ENCODE data around the gene SHLD1. TPM values are rescaled to one million over a fixed set of nuclear protein-coding genes. Genes with fewer than 3 reads are reported as not detected.

Gene SHLD1
- total RNA-seq, 4 donors from 2014 or later, result 1.7 to 4.2 (median 3.4) TPM

- DNase-seq (ENCODE audit: low spot score in 2 of 2), result no peak
- TF ChIP-seq, protein P1, sequence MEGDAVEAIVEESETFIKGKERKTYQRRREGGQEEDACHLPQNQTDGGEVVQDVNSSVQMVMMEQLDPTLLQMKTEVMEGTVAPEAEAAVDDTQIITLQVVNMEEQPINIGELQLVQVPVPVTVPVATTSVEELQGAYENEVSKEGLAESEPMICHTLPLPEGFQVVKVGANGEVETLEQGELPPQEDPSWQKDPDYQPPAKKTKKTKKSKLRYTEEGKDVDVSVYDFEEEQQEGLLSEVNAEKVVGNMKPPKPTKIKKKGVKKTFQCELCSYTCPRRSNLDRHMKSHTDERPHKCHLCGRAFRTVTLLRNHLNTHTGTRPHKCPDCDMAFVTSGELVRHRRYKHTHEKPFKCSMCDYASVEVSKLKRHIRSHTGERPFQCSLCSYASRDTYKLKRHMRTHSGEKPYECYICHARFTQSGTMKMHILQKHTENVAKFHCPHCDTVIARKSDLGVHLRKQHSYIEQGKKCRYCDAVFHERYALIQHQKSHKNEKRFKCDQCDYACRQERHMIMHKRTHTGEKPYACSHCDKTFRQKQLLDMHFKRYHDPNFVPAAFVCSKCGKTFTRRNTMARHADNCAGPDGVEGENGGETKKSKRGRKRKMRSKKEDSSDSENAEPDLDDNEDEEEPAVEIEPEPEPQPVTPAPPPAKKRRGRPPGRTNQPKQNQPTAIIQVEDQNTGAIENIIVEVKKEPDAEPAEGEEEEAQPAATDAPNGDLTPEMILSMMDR (IDR thresholded peaks at IDR 0.05), result no peak
- no peak for TF ChIP-seq POLR2A (IDR thresholded peaks at IDR 0.05)
- WGBS, 2 donors, result 56 to 60% methylated on average over 2 of the region's 2 CpGs
- intact Hi-C loops (cut with DNase I; ENCODE audit: low total_unique reads), result no loop called here
- H3K4me3 ChIP-seq (ENCODE audit: low read depth, poor library complexity, severe bottlenecking), result no peak overlapping the region
Measured at GRCh38 chr20:5835321-5835821, 85.2 kb downstream of the SHLD1 start.

GRCh38 chr20:5835871-5836270 is 85.7 kb downstream of the SHLD1 start:
- 38 to 39% methylated on average over 4 of the region's 4 CpGs for WGBS, 2 donors
- H3K4me3 ChIP-seq (ENCODE audit: low read depth, poor library complexity, severe bottlenecking), result no peak overlapping the region
- DNase-seq (ENCODE audit: low spot score in 2 of 2), result no peak
- TF ChIP-seq, protein P1 (IDR thresholded peaks at IDR 0.05), result no peak
- no peak for TF ChIP-seq POLR2A (IDR thresholded peaks at IDR 0.05)
- intact Hi-C loops (cut with DNase I; ENCODE audit: low total_unique reads), result no loop called here

DNA sequence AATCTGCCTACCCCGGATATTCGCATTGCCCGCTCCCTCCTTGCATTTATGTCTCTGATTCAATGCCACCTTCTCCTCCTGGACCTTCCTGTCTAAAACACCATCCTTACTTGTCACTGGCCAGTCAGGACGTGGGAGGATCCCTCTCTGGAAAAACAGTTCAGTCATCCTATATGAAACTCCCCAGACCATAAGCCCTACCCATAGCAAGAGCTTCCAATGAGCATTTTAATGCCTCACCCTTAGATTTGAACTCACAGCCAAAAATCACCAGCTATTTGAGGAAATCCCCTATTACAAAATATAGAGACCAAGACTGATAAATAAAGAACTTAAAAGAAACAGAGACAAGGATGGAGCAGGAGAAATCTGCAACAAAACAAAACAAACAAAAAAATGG is 86.4 kb downstream of the SHLD1 start:
- intact Hi-C loops (cut with DNase I; ENCODE audit: low total_unique reads), result no loop called here
- 79 to 83% methylated on average over 4 of the region's 4 CpGs for WGBS, 2 donors
- no peak for TF ChIP-seq POLR2A (IDR thresholded peaks at IDR 0.05)
- TF ChIP-seq, protein P1 (IDR thresholded peaks at IDR 0.05), result no peak
- no peak overlapping the region for H3K4me3 ChIP-seq (ENCODE audit: low read depth, poor library complexity, severe bottlenecking)
- no peak for DNase-seq (ENCODE audit: low spot score in 2 of 2)

DNA sequence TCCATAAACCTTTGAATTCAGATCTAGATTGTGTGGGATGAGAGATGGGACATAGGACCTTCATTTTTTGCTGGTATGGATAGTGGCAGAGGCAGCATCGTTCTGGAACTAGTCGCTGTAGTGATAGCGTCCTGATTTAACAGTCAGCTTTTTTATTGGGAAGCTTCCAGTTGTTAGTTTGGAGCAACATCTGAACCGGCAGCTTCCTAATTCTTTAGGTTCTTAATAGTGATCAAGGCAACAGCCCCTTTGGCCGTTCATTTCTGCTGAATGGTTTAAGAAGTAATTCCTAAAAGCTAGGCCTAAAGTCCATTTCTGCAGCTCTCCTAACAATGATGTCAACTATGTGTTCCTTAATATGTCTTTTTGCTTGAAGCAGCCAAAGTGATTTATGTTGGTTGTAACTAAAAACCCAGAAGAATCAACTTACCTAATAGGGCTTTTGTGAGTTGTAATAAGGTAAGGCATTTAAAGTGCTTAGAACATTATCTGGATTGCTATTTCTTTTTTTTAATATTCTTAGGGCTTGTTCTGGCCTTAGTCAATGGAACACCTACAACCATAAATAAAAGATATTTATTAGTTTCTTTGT is 90.3 kb downstream of the SHLD1 start:
- intact Hi-C loops (cut with DNase I; ENCODE audit: low total_unique reads), result no loop called here
- TF ChIP-seq, protein P1 (IDR thresholded peaks at IDR 0.05), result no peak
- no peak for TF ChIP-seq POLR2A (IDR thresholded peaks at IDR 0.05)
- no peak overlapping the region for H3K4me3 ChIP-seq (ENCODE audit: low read depth, poor library complexity, severe bottlenecking)
- WGBS, 2 donors, result 79 to 86% methylated on average over 5 of the region's 5 CpGs
- no peak for DNase-seq (ENCODE audit: low spot score in 2 of 2)

- intact Hi-C loops (cut with DNase I; ENCODE audit: low total_unique reads), result no loop called here
- TF ChIP-seq POLR2A (IDR thresholded peaks at IDR 0.05), result no peak
- TF ChIP-seq, protein P1 (IDR thresholded peaks at IDR 0.05), result no peak
- no peak for DNase-seq (ENCODE audit: low spot score in 2 of 2)
- H3K4me3 ChIP-seq (ENCODE audit: low read depth, poor library complexity, severe bottlenecking), result no peak overlapping the region
- WGBS, 2 donors, result 88 to 90% methylated on average over 1 of the region's 1 CpG
Measured at GRCh38 chr20:5841522-5841921, 91.3 kb downstream of the SHLD1 start.

GRCh38 chr20:5842465-5842864 is 92.3 kb downstream of the SHLD1 start:
- DNase-seq (ENCODE audit: low spot score in 2 of 2), result no peak
- TF ChIP-seq POLR2A (IDR thresholded peaks at IDR 0.05), result no peak
- TF ChIP-seq, protein P1 (IDR thresholded peaks at IDR 0.05), result no peak
- intact Hi-C loops (cut with DNase I; ENCODE audit: low total_unique reads), result no loop called here
- WGBS, 2 donors, result 96 to 99% methylated on average over 2 of the region's 2 CpGs
- no peak overlapping the region for H3K4me3 ChIP-seq (ENCODE audit: low read depth, poor library complexity, severe bottlenecking)

All from lower leg skin (tissue), 4 donors.